HG03025 (cell line): Measurements from ENCODE around the gene SLC26A9.

Source experiments
- ATAC-seq: cut with Tn5 transposase; IDR thresholded peaks from one replicate; pipeline ENCODE4 v1.9.1; 2021; ENCODE audit warnings: mild to moderate bottlenecking, moderate library complexity; ENCODE audit not compliant: unreplicated experiment, low FRiP score

Gene SLC26A9

GRCh38 chr1:205950280-205950679, 7.0 kb upstream of the SLC26A9 start:
- no peak for ATAC-seq

GRCh38 chr1:205949753-205950152, 6.5 kb upstream of the SLC26A9 start:
- ATAC-seq, result no peak

GRCh38 chr1:205948886-205949285, 5.6 kb upstream of the SLC26A9 start:
- ATAC-seq, result no peak

- ATAC-seq, result no peak
Measured at GRCh38 chr1:205948039-205948438, 4.8 kb upstream of the SLC26A9 start.

GRCh38 chr1:205947024-205947423, 3.8 kb upstream of the SLC26A9 start:
- no peak for ATAC-seq

GRCh38 chr1:205945069-205945468, 1.8 kb upstream of the SLC26A9 start:
- ATAC-seq, result no peak

GRCh38 chr1:205944525-205944924, 1.3 kb upstream of the SLC26A9 start:
- ATAC-seq, result no peak

GRCh38 chr1:205942631-205943159, 561 bp downstream of the SLC26A9 start:
- no peak for ATAC-seq

- no peak for ATAC-seq
Measured at GRCh38 chr1:205940710-205941109, 2.5 kb downstream of the SLC26A9 start.

GRCh38 chr1:205939690-205940330, 3.4 kb downstream of the SLC26A9 start:
- no peak for ATAC-seq

GRCh38 chr1:205938682-205939081, 4.6 kb downstream of the SLC26A9 start:
- no peak for ATAC-seq

- ATAC-seq, result no peak
Measured at GRCh38 chr1:205936846-205937586, 6.2 kb downstream of the SLC26A9 start.

GRCh38 chr1:205936311-205936710, 6.9 kb downstream of the SLC26A9 start:
- no peak for ATAC-seq

GRCh38 chr1:205935869-205936268, 7.4 kb downstream of the SLC26A9 start:
- ATAC-seq, result no peak

- no peak for ATAC-seq
Measured at GRCh38 chr1:205934788-205935187, 8.5 kb downstream of the SLC26A9 start.

GRCh38 chr1:205933671-205934618, 9.3 kb downstream of the SLC26A9 start:
- ATAC-seq, result no peak

GRCh38 chr1:205932776-205933175, 10.5 kb downstream of the SLC26A9 start:
- no peak for ATAC-seq

- ATAC-seq, result no peak
Measured at GRCh38 chr1:205930799-205931281, 12.4 kb downstream of the SLC26A9 start.

- no peak for ATAC-seq
Measured at GRCh38 chr1:205930195-205930577, 13.1 kb downstream of the SLC26A9 start.

- ATAC-seq, result no peak
Measured at GRCh38 chr1:205929496-205930194, 13.6 kb downstream of the SLC26A9 start.
